Measurements from ENCODE around the gene USP48.

USP48 gene

GRCh38 chr1:21669258-21670058 is 113.5 kb downstream of the USP48 start, which contains the start of gene RAP1GAP:
Gene RAP1GAP (minus strand): TSS chr1:21669357. CDS start chr1:21620032, 49,325 bp downstream.
- peak; percentile 55 for DNase-seq (ENCODE audit: low read depth, low spot score)

- DNase-seq (ENCODE audit: low read depth, low spot score), result no peak
Measured at GRCh38 chr1:21668951-21669257, 114.0 kb downstream of the USP48 start.

- no peak for DNase-seq (ENCODE audit: low read depth, low spot score)
Measured at GRCh38 chr1:21668232-21668950, 114.6 kb downstream of the USP48 start.

- no peak for DNase-seq (ENCODE audit: low read depth, low spot score)
Measured at GRCh38 chr1:21667348-21668231, 115.4 kb downstream of the USP48 start.

DNA sequence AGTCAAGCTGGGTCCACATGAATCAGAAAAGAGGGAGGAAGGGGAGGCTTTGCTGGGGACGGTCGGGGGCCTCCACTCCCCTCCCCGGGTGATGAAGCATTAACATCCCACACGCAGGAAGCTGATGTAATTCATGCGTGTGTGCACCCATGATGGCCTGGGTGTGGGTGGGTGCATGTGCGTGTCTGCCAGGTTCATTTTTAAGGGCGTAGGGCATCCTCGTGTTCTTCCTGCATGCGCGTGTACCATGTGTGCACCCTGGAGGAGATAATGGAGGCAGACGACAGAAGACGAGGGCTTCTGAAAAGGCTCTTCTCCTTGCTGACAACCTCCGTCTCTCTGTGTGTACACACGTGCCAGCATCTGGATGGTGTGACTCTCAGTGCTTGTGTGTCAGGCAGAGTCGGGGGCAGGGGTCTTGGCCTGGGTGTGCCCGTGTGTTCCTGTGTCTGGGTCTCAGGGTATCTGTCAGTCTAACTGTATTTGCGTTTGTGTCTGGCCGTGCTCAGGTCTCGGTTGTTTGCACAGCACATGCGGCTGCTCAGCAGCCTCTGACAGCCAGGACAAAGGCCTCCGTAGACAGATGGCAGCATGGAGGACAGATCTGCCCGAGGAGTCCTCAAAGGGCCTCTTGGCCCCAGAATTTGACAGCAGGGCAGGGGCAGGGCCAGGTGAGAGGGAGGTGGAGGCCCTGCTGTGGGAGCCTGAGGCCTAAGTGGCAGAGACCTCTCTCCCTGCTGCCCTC is 116.2 kb downstream of the USP48 start:
- DNase-seq (ENCODE audit: low read depth, low spot score), result no peak

GRCh38 chr1:21665711-21666575 is 117.0 kb downstream of the USP48 start:
- no peak for DNase-seq (ENCODE audit: low read depth, low spot score)

DNA sequence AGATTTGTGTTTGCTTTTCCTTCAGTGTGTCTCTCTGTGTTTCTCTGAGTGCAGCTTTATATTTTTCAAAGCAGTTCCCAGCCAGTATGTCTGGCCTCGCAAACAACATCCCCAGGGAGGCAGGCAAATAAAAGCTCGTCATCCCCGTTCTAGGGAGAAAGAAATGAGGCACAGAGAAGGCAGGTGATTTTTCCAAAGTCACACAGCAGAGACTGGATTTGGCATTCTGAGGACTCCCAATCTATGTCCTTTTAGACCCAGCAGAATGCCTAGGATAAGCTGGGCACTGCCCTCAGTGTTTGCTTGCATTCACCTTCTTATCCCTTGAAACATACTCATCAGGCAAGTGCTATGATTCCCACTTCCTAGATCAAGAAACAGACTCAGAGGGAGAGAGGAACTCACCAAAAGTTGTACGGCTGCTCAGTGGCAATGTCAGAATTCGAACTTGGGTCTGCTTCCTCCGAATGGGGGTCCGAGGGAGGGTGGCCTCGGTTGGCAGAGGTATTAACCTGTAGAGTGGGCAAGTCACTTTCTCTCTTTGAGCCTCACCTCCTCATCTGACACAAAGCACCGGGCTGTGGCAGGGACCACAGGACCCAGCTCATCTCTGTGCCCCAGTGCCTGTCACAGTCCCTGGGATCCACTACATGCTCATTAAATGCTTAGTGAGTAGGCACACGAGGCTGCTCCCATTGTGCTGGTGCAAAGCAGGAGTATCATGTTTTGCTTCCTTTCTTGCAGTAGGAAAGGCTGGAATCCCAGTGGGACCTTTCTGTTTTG is 118.0 kb downstream of the USP48 start:
- no peak for DNase-seq (ENCODE audit: low read depth, low spot score)

DNA sequence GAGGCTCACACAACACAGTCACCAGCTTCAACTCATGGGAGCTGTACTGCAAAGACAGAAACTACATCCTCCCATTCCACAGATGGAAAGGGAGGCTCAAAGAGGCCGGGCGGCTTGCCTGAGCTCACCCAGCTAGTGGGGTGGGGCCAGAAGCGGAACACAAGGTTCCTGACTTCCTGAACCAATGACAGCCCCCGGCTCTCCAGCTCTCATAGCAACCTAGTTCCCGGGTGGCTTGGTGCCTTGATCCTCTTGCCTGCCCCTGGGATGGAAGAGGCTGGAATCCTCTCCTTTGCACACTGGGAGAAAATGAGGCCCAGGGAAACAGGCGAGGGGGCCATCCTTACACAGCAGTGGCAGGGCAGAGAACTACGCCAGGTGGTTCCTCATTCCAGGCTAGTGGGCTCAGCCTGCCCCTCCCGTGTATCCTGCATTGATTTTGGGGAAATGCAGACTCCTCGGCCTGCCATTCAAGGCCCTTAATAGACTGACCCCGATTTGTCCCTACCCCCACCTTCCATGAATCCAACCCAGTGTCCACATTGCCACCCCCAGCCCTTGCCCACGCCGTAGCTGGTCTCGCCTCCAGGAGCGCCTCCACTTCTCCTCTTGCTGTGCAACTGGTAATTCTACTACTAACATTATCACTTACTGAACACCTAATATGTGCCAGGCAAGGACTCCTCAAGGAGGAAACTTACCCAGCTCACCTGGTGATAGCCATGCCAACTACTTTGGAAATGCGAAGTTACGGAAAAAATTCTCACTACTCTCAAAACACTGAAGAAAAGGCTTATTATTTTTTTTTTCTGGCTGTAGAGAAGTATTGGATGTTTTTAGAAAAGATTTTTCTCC is 118.8 kb downstream of the USP48 start:
- no peak for DNase-seq (ENCODE audit: low read depth, low spot score)

GRCh38 chr1:21663248-21663950 is 119.5 kb downstream of the USP48 start:
- DNase-seq (ENCODE audit: low read depth, low spot score), result no peak

GRCh38 chr1:21662426-21663247 is 120.3 kb downstream of the USP48 start:
- no peak for DNase-seq (ENCODE audit: low read depth, low spot score)

DNA sequence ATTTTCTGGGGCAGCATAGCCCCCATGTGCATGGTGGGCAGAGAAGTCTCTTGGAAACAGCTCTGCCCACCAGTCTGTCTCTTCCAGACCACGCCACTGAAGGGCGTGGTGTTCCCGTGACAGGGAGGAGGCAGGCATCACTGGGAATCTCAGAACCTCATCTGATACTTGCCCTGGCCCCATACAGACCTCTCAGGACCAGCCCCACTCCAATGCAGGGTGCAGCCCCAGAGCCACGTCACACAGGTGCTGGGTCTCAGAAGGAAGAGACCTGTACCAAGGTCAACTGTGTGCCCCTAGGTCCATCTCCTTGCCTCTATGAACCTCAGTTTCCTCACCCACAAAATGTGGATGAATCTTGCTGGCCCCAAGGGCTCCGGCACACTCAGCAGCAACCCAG is 121.1 kb downstream of the USP48 start:
- no peak for DNase-seq (ENCODE audit: low read depth, low spot score)

DNA sequence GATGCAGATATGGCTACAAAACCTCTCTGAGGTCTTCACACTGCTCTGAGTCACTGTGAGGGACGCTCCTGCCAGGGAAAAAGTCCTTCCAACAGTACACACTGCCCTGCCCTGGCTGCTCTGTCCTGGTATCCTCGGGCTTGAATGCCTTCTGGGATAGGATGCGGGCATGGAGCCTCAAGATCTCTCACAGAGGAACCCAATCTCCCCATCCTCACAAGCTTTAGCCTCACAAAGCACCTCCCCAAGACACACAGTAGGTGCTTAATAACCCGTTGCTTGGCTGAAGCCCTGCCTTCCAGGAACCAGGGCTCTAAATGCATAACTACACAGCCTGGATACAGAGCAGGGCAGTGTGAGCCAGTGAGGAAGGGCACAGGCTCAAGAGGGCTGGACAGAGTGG is 123.0 kb downstream of the USP48 start:
- no peak for DNase-seq (ENCODE audit: low read depth, low spot score)

DNA sequence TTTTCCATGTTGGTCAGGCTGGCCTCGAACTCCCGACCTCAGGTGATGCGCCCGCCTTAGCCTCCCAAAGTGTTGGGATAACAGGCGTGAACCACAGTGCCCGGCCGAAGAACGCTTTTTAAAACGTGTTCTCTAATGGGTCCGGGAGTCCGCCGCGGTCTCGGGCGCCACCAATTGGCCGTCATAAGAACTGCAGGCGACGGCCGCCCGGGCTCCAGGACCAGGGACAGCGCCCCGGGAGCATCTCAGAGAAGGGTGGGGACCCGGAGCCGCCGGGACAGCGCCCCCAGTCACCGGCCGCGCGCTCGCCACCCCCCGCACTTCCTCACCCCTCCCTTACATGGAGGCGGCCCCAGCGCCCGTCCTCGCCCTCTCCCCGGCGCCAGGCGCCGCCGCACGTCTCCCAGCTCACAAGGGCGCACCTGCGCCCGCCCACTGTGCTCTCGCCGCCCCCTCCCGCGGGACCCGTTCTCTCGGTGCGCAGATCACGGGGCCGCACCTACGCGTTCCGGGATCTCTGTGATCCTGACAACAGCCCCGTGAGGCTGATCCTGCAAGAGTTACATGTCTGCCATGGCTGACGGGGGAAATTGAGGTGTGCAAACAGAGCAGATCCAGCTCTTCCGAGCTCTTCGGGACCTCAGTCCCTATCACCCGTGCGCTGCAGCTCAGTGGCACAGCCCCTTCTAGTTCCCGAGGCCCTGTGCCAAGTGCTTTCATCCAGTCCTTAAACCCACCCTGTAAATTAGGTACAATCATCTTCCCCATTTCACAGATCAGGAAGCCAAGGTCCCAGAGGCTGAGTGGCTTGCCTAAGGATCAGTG is 123.6 kb downstream of the USP48 start:
- DNase-seq (ENCODE audit: low read depth, low spot score), result peak; percentile 86

- DNase-seq (ENCODE audit: low read depth, low spot score), result no peak
Measured at GRCh38 chr1:21657456-21658190, 125.3 kb downstream of the USP48 start.

- no peak for DNase-seq (ENCODE audit: low read depth, low spot score)
Measured at GRCh38 chr1:21655748-21656147, 127.2 kb downstream of the USP48 start.

DNA sequence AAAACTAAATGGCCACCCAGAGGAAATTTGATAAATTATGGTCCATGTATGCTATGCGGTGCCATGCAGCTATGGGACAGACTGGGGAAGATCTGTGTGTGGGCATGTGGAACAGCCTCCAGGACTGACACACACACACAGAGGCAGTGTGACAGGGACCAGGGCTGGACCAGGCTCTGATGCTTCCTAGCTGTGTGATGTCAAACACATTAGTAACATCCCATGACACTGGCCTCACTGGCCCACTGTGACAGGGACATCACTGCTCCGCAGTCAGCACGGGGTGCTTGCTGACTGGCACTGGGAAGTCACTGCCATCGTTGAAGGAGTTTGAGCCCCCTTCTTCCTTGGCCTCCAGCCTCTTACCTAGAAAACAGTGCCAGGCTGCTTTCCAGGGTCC is 127.7 kb downstream of the USP48 start:
- DNase-seq (ENCODE audit: low read depth, low spot score), result no peak

Data from astrocyte of the hippocampus (primary cell).